GM20431 (cell line): Measurements from ENCODE around the gene TMEM95.
"Not testable (repeated sequence)": the region's sequence is repeated elsewhere in the genome, so short reads cannot be mapped to it uniquely, and the experiment has no call there.

Source experiments
- in situ Hi-C: fragments of 300-500 bp; cut with MseI, MboI; formaldehyde crosslinking; loops from one replicate; pipeline ENCODE4 v1.15.0; 2020; ENCODE audit warnings: low sequenced_read_pairs; ENCODE audit not compliant: unreplicated experiment

The TMEM95 gene

DNA sequence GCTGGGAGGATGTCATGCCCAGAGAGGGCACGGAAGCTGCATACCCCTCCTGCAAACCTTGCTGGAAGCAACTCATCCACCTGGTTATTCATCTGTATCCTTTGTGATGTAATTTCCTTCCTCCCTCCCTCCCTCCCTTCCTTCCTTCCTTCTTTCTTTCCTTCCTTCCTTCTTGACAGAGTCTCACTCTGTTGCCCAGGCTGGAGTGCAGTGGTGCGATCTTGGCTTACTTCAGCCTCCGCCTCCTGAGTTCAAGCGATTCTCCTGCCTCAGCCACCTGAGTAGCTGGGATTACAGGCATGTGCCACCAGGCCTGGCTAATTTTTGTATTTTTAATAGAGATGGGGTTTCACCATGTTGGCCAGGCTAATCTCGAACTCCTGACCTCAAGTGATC is 13.6 kb downstream of the TMEM95 start:
- in situ Hi-C loops = not testable (repeated sequence)

DNA sequence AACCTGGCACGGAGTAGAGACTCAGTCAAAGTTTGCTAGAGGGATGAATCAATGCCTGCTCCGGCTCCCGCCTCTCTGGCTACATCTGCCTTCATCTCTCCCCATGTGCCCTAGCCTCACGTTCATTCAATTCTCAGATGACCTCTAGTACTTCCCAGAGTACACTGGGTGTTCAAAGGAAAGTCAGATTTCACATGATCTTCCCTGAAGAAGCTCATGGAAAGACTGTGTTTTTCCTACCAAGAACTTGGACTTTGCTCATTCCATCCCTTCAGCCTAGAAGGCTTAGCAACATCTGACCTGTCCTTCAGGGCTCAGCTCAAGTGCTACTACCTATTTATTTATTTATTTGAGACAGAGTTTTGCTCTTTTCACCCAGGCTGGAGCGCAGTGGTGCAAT is 14.9 kb downstream of the TMEM95 start:
- in situ Hi-C loops = no loop called here

DNA sequence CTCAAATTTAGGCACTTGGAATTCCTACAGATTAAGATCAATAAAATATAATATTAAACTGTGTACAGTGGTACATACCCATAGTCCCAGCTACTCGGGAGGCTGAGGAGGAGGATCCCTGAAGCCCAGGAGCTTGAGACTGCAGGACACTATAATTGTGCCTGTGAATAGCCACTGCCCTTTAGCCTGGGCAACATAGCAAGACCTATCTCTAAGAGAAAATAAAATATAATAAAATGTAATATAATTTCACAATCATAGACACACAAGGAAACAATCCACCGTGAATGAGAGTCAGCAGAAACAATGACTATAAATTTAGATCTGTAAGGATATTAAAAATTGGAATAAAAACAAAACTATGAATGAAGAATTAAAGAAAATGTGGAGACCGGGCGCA is 15.9 kb downstream of the TMEM95 start:
- in situ Hi-C loops = no loop called here

DNA sequence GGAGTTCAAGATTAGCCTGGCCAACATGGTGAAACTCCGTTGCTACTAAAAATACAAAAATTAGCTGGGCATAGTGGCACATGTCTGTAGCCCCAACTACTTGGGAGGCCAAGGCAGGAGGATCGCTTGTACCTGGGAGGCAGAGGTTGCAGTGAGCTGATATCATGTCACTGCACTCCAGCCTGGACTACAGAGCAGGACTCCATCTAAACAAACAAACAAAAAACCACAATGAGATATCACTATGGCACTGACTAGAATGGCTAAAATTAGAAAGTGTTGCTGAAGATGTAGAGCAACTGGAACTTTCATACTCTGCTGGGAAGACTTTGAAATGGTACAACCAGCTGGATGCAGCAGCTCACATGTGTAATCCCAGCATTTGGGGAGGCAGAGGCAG is 19.4 kb downstream of the TMEM95 start:
- in situ Hi-C loops = no loop called here

DNA sequence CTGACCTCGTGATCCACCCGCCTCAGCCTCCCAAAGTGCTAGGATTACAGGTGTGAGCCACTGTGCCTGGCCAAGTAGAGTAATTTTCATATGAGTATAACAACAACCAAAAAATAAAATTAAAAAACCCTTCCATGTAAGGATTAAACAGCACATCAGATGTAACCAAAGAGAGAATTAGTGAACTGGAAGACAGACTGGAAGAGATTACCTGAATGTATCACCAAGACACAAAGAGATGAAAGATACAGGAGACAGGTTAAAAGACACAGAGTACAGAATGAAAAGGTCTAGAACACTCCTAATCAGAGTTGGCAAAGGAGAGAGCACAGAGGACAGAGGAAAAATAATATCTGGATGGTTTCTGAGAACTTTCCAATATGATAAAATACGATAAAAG is 24.2 kb downstream of the TMEM95 start:
- in situ Hi-C loops = no loop called here

DNA sequence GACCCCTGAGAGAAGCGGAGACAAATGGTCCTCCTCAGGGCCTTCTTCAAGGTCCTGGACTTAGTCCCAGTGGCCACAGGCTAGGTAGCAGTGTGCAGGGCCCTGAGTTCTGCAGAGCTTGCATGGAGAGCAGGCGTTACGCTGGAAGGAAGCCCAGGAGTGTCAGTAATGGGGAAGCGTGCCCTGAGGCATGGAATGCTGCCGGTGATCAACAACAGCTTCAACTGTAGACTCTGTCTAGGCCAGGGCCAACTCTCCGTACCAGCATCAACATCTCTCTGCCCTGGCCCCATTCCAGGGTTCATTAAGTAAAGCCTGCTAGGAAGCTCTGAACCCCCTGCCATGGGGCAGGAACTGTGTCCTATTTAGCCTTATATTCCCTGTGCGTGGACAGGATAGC is 25.4 kb downstream of the TMEM95 start:
- in situ Hi-C loops = no loop called here

DNA sequence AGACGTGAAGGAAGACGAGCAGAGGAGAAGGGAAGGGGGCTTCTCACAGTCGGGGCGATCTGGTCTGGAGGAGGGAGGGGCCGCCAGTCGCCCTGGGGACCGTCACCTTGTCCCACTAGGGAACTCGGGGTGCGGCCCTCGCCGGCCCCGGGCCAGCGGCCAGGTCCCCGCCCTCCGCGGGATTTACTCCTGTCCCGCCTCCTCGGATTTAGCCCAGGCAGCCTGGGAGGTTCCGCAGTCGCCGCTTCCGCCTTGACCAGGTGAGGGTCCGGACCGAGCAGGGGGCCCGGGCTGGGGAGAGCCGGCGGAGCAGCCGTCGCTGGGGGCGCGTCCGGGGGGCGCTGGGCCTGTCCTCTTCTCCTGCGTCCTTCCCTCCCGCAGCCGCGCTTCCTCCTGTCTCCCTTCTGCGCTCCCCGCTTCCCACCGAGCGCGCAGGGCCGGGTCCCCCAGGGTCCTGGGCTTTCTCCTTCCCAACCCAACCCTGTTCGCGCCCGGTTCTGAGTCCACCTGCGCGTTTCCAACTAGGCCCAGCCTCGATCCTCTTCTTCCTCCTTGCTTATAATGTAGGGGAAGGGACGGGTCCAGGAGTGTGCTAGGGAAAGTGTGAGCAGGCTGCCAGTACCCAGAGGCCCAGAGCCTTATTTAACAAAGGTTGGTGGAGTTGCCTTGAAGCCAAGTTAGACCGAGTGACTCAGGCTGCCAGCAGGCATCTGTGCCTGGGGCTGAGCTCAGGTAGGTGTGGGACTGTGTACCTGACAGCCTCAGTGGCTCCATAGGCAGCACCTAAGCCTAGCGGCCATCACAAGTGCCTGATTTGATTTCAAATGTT is 26.1 kb downstream of the TMEM95 start, which contains the start of gene TNK1:
Gene TNK1 (plus strand): TSS at position 235 of the 829 bp plus-strand sequence. CDS start 1,838 bp downstream, outside the sequence.
- in situ Hi-C loops = no loop called here

DNA sequence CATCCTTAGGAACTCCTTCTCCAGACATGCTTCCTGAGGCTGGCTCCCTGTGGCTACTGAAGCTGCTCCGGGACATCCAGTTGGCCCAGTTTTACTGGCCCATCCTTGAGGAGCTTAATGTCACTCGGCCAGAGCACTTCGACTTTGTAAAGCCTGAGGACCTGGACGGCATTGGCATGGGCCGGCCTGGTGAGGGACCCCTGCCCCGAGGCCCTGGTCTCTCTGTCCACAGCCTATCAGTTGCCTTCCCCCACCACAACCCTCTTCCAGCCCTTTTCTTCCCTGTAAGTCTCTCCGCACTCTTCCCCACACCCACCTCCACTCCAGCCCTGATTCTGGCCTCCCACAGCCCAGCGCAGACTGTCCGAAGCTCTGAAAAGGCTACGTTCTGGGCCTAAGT is 27.9 kb downstream of the TMEM95 start:
- in situ Hi-C loops = no loop called here

DNA sequence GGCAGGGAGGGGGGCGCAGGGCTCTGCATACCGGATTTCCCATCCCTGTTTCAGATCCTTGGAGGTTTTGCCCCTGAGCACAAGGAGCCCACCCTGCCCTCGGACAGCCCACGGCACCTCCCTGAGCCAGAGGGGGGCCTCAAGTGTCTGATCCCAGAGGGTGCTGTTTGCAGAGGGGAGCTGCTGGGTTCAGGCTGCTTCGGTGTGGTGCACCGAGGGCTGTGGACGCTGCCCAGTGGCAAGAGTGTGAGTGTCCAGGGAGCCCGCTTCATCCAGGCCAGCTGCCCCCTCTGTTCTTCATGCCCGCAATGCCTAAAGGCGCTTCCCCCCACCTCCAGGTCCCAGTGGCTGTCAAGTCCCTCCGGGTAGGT is 28.4 kb downstream of the TMEM95 start:
- in situ Hi-C loops = no loop called here

DNA sequence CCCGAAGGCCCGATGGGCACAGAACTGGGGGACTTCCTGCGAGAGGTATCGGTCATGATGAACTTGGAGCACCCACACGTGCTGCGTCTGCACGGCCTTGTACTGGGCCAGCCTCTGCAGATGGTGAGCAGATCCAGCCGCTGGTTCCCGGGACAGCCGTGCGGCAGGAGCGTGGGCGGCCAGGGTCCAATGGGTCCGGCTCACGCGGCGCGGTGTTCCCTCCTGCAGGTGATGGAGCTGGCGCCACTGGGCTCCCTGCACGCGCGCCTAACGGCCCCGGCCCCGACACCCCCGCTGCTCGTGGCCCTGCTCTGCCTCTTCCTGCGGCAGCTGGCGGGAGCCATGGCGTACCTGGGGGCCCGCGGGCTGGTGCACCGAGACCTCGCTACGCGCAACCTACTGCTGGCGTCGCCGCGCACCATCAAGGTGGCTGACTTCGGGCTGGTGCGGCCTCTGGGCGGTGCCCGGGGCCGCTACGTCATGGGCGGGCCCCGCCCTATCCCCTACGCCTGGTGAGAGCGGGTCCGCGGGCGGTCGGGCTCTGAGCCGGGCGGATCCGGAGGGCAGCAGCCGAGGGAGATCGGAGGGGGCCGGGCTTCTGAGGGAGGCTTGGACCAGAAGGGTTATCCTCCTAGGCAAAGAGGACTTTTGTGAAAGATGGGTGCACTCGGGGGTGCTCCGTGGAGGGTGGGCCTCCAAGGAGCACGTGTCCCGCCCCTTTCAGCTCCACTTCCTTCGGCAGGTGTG is 29.0 kb downstream of the TMEM95 start:
- in situ Hi-C loops = no loop called here

DNA sequence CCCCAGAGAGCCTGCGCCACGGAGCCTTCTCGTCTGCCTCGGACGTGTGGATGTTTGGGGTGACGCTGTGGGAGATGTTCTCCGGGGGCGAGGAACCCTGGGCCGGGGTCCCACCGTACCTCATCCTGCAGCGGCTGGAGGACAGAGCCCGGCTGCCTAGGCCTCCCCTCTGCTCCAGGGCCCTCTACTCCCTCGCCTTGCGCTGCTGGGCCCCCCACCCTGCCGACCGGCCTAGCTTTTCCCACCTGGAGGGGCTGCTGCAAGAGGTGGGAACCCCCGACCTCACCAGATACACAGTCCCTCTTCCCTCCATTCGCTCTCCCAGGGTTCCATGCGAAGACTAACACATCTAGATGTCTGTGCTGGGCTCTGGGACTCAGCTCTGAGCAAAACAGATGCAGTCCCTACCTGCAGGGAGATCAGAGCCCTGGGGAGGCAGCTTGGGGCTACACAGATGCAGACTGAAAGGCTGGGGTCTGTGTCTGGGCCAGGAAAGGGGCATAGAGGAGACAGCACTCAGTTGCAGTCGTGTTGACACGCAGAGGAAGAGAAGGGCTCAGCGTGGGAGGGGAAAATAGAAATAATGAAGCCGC is 29.6 kb downstream of the TMEM95 start:
- in situ Hi-C loops = no loop called here

DNA sequence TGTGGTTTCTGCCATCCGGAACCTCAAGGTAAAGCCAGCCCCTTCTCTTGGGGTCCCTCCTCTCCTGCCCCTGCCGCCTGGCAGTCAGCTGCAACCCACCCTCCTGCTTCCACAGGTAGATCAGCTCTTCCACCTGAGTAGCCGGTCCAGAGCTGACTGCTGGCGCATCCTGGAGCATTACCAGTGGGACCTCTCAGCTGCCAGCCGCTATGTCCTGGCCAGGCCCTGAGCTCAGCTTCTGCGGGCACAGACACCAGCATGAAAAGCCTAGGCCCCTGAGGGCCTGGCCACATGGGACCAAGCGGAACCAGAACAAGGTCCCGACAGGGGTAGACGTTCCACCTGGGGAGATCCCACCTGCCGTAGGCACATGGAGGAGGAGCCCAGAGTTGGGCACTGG is 33.9 kb downstream of the TMEM95 start:
- in situ Hi-C loops = no loop called here

DNA sequence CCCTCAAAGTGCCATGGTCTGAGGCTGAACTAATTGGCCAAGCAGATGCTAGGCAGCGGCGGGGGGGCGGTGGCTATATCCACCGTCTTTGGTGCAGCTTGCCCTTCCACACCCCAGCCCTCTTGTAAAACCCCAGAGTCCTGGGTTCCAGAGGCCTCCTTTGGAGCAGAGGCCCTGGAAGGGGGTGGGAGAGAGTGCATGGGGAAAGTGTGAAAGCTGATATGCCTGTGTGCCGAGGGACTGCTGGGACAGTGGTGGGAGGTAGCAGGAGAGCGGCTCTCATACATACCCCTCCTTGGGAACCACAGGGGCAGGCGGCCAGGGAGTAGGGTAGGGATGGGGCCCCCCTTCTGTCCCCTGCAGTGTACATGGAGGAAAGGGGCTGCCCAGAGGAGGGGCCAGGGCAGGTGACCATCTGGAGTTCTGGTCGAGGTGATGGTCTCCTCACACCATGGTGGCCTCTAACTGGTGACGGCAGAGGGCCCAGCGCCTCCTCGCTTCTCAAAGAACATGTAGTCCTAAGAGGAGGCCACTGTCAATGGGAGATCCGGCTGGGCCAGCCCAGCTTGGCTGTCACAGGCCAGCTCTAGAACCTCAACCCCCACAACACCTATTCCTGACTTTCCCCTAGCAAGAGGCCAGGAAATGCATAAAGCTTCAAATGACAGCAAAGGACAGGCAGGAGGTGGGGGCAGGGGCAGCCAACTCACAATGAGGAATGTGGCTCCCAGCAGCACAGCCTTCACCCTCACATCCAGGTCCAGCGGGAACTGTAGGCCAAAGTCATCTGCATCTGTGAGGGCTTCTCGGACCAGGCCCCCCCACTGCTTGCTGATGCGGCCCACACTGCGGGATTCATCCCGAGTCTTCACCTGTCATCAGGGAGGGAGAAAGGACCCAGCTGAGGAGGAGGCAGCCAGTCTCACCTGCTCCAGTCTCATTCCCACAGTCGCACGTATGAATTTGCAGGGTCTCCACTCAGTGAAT is 35.3 kb downstream of the TMEM95 start:
- in situ Hi-C loops = no loop called here

DNA sequence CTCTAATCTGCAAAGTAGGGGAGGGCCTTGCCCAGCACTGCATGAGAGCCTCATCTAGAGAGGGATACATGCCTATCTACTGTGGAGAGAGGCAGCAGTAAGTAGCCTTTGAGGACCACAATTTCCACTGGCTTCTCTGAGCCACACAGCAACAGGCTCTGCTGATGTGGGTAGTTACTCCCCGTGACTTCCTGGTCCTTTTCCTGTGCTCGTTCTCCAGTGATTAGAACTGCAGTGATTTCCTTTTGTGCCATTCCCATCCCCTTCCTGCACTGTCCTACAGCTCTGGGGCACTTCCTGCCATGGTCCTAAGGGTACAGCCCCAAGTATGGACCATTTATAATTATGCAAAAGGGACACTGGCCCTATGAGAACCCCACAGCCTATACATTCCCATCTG is 36.4 kb downstream of the TMEM95 start:
- in situ Hi-C loops = no loop called here

DNA sequence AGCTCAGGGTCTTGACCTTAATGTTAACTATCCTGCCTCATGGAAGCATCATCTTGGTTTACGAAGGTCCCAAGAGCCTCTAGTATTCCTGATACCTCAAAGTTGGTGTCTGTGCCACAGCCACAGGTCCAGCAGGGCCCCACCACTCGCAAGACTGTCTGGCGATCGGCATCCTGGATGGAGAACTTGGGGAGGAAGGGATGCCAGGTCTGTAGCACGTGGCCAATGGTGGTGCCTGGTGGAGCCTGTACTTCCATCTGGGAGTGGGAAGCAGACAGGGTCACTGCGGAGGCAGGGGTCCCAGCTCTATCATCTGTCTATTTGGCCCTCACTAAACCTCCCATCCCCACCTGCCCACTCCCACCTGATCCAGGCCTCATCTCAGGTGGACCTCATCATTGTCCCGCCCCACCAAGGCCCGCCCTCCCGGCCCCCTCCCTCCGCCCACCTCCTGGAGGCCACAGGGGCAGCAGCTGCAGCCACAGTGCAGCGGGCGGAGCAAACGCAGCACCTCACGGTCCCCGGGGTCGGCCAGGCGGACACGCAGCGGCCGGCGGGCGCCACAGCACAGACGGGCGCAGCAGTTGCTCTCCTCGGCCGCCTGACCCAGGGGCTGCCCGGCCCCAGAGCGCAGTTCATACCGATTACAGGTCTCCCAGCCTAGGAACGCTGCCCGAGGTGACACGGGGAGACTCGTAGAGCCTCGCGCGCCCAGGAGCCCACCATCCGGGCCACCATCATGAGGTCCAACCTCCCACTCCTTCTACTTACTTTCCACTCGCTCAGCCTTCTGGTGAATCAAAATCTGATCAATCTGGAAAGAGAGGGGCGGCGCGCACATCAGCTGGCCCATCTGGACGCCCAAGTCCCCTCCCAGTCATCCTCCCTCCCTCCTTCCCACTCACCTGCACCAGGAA is 38.0 kb downstream of the TMEM95 start:
- in situ Hi-C loops = no loop called here

DNA sequence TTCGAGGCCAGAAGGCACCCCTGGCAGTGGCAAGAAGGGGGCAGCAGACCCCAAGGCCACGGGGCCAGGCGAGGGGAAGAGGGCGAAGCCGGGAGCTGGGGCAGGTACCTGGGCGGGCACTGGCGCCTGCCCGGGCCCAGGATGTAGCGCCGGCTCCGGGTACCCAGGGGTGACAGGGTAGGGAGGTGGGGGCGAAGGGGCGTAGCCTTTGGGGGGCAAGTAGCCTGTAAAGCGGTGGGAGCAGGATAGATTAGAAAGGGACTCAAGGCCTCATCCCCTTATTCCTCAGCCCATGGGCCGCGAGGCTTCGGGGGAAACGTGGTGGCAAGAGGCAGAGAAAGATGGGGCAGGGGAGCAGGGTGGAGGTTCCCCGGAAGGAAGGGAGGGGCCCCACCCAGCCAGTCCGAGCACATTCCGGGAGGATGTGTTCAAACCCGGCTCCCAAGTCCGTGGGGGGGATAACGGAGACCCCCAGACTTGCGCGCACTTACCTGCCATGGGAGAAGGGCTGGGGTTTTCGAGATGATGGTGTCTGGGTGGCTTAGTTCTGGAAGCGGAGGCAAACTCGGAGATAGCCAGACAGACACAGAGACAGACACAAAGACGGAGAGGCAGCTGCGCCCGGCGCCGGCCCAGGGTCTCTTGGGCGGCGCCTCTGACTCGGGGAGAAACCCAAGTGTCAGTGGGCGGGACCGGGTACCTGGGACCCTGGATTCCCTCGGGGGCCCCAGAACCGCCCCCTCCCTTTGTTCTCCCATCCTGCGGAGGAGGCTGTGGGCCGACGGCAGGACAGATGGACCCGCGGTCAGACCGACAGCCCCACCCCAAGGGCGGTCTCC is 38.9 kb downstream of the TMEM95 start:
- in situ Hi-C loops = no loop called here

DNA sequence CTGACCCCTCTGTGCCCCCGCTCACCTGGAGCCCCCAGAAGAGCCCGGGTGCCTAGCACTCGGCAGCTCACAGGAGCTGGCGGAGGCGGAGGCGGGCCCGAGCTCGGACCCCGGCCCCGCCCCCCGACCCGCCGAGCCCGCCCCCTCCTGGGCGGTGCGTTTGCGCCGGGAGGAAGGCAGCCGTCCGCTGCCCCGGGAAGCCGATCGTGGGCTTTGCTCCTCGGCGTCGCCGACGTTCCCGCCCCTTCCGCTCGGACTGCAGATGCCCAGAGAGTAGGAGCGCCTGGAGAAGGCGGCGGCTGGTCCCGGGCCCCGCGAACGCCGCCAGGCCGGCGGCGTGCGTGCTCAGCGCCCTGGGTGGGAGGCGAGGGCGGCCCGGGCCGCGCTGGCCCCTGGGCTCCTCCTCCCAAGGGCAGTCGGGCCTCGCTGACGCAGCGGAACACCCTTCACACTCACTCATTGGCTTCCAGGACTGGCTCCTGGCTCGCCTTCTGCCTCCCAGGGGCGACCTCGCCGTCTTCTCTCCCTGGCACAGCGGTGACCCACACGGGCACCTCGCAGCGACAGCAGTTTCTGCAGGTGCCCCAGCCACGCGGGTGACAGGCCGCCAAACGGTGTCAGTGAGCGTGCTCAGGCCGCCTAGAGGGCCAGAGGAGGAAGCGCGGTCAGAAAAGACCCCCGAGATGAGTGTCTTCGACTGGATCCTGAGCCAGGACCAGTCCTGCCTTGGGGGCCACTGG is 39.7 kb downstream of the TMEM95 start, which contains the start of gene PLSCR3:
Gene PLSCR3 (minus strand): TSS at position 74 of the 740 bp plus-strand sequence. CDS start 415 bp downstream, outside the sequence.
- in situ Hi-C loops = no loop called here
